ENCODE results near the gene OR2V2.

The OR2V2 gene

DNA sequence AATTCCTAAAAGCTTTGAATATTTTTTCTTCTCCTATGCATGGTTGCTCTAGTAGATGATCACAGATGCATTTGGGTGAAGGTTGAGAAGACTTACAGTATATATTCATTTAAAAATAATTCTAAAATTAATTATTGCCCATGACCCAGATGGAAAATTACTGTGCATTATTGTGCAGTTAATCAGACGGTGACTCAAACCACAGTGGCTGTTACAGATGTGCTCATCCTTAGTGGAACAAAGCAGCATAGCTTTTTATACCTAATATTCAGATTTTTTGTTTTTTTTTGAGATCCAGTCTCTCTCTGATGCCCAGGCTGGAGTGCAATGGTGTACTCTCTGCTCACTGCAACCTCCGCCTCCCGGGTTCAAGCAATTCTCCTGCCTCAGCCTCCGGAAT lies 27.1 kb upstream of the OR2V2 start:
- no peak overlapping the region for H3K4me3 ChIP-seq (ENCODE audit: low read depth, low read length)
- TF ChIP-seq, protein P1, sequence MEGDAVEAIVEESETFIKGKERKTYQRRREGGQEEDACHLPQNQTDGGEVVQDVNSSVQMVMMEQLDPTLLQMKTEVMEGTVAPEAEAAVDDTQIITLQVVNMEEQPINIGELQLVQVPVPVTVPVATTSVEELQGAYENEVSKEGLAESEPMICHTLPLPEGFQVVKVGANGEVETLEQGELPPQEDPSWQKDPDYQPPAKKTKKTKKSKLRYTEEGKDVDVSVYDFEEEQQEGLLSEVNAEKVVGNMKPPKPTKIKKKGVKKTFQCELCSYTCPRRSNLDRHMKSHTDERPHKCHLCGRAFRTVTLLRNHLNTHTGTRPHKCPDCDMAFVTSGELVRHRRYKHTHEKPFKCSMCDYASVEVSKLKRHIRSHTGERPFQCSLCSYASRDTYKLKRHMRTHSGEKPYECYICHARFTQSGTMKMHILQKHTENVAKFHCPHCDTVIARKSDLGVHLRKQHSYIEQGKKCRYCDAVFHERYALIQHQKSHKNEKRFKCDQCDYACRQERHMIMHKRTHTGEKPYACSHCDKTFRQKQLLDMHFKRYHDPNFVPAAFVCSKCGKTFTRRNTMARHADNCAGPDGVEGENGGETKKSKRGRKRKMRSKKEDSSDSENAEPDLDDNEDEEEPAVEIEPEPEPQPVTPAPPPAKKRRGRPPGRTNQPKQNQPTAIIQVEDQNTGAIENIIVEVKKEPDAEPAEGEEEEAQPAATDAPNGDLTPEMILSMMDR (IDR thresholded peaks at IDR 0.05; ENCODE audit: insufficient read depth, low read length, missing control alignments) = no peak
- POLR2A ChIA-PET = no interaction called here
- CTCF ChIA-PET = no interaction called here
- no peak for DNase-seq (ENCODE audit: low read depth, low spot score)

DNA sequence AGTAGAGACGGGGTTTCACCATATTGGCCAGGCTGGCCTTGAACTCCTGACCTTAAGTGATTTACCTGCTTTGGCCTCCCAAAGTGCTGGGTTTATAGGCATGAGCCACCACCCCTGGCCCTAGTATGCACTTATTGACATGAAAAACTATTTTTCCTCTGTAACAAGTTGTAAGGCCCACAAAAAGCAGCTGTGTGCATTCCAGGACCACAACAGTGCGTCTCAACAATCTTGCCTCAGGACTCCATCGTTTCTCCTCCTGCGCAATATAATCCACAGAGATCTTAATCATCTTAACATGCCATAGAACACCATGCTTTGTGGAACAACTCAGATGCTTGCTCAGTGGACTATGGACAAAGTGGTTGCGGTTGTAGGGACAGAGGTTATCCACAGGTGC lies 26.6 kb upstream of the OR2V2 start:
- TF ChIP-seq, protein P1 (IDR thresholded peaks at IDR 0.05; ENCODE audit: insufficient read depth, low read length, missing control alignments) = no peak
- CTCF ChIA-PET = no interaction called here
- POLR2A ChIA-PET = no interaction called here

DNA sequence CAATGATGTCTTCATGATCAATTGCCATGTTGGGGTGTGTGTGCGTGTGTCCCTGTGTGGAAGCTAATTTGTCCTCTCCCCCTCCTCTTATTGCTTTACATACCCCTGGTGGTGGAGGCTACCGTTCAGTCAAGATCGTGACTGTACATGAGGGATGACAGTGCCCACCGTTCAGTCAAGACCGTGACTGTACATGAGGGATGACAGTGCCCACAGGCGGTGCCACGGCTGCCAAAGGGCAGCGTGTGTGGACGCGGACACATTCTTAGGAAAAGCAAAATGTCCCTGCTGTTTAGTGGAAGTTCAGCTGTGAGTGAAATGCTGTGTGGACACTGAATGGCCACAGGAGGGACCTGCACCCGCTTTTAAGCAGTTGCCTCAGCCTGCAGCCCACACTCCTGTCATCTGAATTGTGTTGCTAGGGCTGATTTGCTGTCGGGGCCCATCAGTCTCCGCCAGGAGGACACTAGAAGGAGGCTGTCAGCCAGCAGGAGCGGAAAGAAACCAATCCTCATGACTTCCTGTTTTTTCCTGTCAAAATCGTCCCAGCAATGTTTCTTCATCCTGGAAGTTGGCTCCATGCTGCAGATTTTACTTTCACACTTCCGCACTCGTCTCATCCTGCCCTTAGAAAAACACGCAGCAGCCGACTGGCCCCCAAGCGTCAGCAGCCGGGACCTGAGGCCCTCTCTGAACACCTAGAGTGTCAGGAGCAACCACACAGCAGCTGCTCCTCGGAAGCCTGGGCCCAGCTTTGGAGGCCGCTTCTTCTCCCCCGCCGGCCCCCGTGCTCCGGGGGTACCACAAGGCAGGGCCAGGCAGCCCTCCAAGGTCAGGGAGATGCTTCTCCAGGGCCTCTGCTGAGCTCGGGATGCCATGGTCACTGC lies 25.5 kb upstream of the OR2V2 start:
- ChIA-PET CTCF (no interaction called here), POLR2A (no interaction called here)
- TF ChIP-seq, protein P1 (IDR thresholded peaks at IDR 0.05; ENCODE audit: insufficient read depth, low read length, missing control alignments) = no peak
- H3K4me3 ChIP-seq (ENCODE audit: low read depth, low read length) = no peak overlapping the region
- no peak for DNase-seq (ENCODE audit: low read depth, low spot score)

More for the DNA sequence above, 26.6 kb upstream of the OR2V2 start:
- H3K4me3 ChIP-seq (ENCODE audit: low read depth, low read length) = no peak overlapping the region
- no peak for DNase-seq (ENCODE audit: low read depth, low spot score)

DNA sequence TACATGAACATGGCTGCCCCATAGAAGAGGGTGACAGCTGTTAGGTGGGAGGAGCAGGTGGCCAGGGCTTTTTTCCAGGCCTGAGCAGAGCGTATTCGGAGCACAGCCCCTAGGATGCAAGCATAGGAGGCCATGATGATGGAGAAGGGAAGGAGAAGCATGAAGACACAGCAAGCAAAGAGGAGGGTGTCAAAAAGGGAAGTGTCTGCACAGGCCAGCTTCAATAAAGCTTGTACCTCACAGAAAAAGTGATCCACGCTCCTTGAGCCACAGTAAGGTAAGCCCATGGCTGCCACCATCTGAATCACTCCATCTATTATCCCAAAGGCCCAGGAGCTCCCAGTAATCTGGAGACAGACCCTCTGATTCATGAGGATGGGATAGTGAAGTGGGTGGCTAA lies 22.9 kb upstream of the OR2V2 start:
- TF ChIP-seq, protein P1 (IDR thresholded peaks at IDR 0.05; ENCODE audit: insufficient read depth, low read length, missing control alignments) = no peak
- CTCF ChIA-PET = no interaction called here
- H3K4me3 ChIP-seq (ENCODE audit: low read depth, low read length) = no peak overlapping the region
- POLR2A ChIA-PET = no interaction called here
- DNase-seq (ENCODE audit: low read depth, low spot score) = no peak

DNA sequence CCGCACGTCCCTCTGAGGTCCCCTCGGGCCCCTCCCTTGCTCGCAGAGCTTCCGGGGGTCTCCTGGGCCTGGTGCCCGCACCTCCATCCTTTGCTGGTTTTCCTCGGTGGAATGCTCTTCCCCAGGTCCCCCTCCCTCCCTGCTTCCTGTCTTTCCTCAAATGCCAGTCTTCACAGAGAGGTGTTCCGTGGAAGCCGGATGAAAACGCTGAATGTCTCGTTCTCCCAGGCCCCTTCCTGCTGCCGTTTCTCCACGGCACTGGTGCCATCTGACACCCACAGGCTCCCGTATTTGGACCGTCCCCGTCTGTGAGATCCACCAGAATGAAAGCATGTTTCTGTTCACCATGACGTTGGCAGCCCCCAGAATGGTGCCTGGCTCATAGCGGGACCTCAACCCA lies 20.5 kb upstream of the OR2V2 start:
- ChIA-PET CTCF (no interaction called here), POLR2A (no interaction called here)
- no peak for DNase-seq (ENCODE audit: low read depth, low spot score)
- H3K4me3 ChIP-seq (ENCODE audit: low read depth, low read length) = no peak overlapping the region
- TF ChIP-seq, protein P1 (IDR thresholded peaks at IDR 0.05; ENCODE audit: insufficient read depth, low read length, missing control alignments) = no peak

DNA sequence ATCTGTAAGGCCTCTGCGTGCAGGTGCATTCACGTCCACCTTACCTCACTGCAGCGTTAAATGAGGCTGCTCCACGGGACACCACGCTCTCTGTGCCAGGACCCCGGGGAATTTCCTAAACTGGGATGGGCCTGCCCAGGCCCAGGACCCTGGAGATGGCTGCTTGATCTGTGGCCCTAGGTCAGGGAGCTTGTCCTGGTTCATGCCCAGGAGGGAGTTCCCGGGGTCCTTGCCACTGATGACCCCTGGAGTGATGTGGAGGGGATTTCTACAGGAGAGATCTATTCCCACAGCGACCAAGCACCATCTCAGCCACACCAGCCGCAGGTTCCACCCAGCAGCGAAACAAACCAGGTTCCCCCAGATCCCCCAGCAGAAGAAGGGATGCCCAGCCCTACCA lies 19.9 kb upstream of the OR2V2 start:
- ChIA-PET POLR2A (no interaction called here), CTCF (no interaction called here)
- TF ChIP-seq, protein P1 (IDR thresholded peaks at IDR 0.05; ENCODE audit: insufficient read depth, low read length, missing control alignments) = no peak
- no peak overlapping the region for H3K4me3 ChIP-seq (ENCODE audit: low read depth, low read length)
- DNase-seq (ENCODE audit: low read depth, low spot score) = no peak
